ENCODE results near the gene CDC42BPG. TPM values are rescaled to one million over a fixed set of nuclear protein-coding genes. Genes with fewer than 3 reads are reported as not detected.

CDC42BPG gene
- total RNA-seq, 4 donors from 2014 or later = 0.33 to 0.46 (median 0.39) TPM; not detected in 1

- TF ChIP-seq POLR2A (IDR thresholded peaks at IDR 0.05; ENCODE audit: low read depth) = no peak
- TF ChIP-seq EP300 (IDR thresholded peaks at IDR 0.05) = no peak
- no peak for TF ChIP-seq CTCF (IDR thresholded peaks at IDR 0.05)
- TF ChIP-seq POLR2AphosphoS5 (IDR thresholded peaks at IDR 0.05) = no peak
- H3K27me3 ChIP-seq = no peaks in the 10 kb centered on the region
- no peaks in the 10 kb centered on the region for H3K9me3 ChIP-seq
- no peak overlapping the region for H3K4me3 ChIP-seq
- intact Hi-C loops (cut with DNase I) = no loop called here
- no peaks in the 10 kb centered on the region for H3K36me3 ChIP-seq
- 80% methylated on average over 9 of the region's 15 CpGs for WGBS
- no peak for DNase-seq (ENCODE audit: extremely low spot score)
- peaks cover 16 to 32% (median 18%) of the 10 kb centered on the region in 4 donors for H3K4me1 ChIP-seq
- no peak overlapping the region for H3K27ac ChIP-seq (replicated peaks in 1 of 4)
These were observed 41.2 kb upstream of the CDC42BPG start for GRCh38 chr11:64885367-64886286.

GRCh38 chr11:64884019-64884418 is 39.6 kb upstream of the CDC42BPG start:
- Histone ChIP-seq H3K27ac (replicated peaks in 1 of 4) (no peak overlapping the region), H3K36me3 (no peaks in the 10 kb centered on the region), H3K27me3 (no peaks in the 10 kb centered on the region), H3K4me1 (peaks cover 27 to 48% (median 30%) of the 10 kb centered on the region in 4 donors), H3K4me3 (no peak overlapping the region), H3K9me3 (no peaks in the 10 kb centered on the region)
- intact Hi-C loops (cut with DNase I) = no loop called here
- DNase-seq (ENCODE audit: extremely low spot score) = no peak
- TF ChIP-seq CTCF (IDR thresholded peaks at IDR 0.05) (no peak), POLR2A (IDR thresholded peaks at IDR 0.05; ENCODE audit: low read depth) (no peak), EP300 (IDR thresholded peaks at IDR 0.05) (no peak), POLR2AphosphoS5 (IDR thresholded peaks at IDR 0.05) (no peak)
- 89% methylated on average over 6 of the region's 8 CpGs for WGBS

- no peaks in the 10 kb centered on the region for H3K27me3 ChIP-seq
- intact Hi-C loops (cut with DNase I) = no loop called here
- TF ChIP-seq CTCF (IDR thresholded peaks at IDR 0.05) (no peak), EP300 (IDR thresholded peaks at IDR 0.05) (no peak), POLR2AphosphoS5 (IDR thresholded peaks at IDR 0.05) (no peak), POLR2A (IDR thresholded peaks at IDR 0.05; ENCODE audit: low read depth) (no peak)
- DNase-seq (ENCODE audit: extremely low spot score) = no peak
- H3K9me3 ChIP-seq = no peaks in the 10 kb centered on the region
- no peaks in the 10 kb centered on the region for H3K36me3 ChIP-seq
- H3K4me1 ChIP-seq = peaks cover 26 to 45% (median 29%) of the 10 kb centered on the region in 4 donors
- no CpG with 5 or more reads among the region's 5 CpGs for WGBS
- H3K4me3 ChIP-seq = no peak overlapping the region
- H3K27ac ChIP-seq (replicated peaks in 1 of 4) = no peak overlapping the region
These were observed 39.1 kb upstream of the CDC42BPG start for GRCh38 chr11:64883575-64883974.

- Histone ChIP-seq H3K9me3 (no peaks in the 10 kb centered on the region), H3K27ac (replicated peaks in 1 of 4) (peak overlapping the region; percentile 32 to 43 (median 34)), H3K27me3 (no peaks in the 10 kb centered on the region), H3K4me1 (peaks cover 15 to 38% (median 21%) of the 10 kb centered on the region in 4 donors), H3K36me3 (no peaks in the 10 kb centered on the region), H3K4me3 (no peak overlapping the region)
- DNase-seq (ENCODE audit: extremely low spot score) = no peak
- 63% methylated on average over 5 of the region's 5 CpGs for WGBS
- intact Hi-C loops (cut with DNase I) = no loop called here
- no peak for TF ChIP-seq POLR2A (IDR thresholded peaks at IDR 0.05; ENCODE audit: low read depth)
- TF ChIP-seq EP300 (IDR thresholded peaks at IDR 0.05) = no peak
- TF ChIP-seq CTCF (IDR thresholded peaks at IDR 0.05) = no peak
- TF ChIP-seq POLR2AphosphoS5 (IDR thresholded peaks at IDR 0.05) = no peak
These were observed 37.8 kb upstream of the CDC42BPG start for GRCh38 chr11:64882243-64882642.

Data from esophagus muscularis mucosa (tissue), 4 donors.